ENCODE data around the gene CERS6.

DNA sequence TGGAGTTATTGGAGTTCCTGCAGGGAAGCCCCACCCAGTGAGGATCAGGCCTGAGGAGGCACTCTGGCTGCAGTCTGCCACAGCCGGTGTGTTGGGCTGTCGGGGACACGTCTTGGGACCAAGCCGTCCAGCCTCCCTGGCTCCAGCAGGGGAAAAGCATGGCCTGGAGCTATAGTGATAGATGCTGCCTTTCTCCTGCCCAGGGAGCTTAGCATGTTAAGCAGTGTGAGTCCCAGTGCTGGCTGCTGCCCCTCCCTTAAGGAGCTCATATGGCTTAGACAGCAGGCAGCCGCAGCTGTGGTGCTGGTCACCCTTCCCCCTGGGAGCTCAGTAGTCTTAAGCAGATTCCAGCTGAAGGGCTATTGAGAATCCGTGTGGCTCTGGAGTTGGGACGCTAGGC is 78.9 kb downstream of the CERS6 start:
- no peak for TF ChIP-seq EZH2 (IDR thresholded peaks at IDR 0.05; ENCODE audit: low read depth)
- TF ChIP-seq, protein P1, sequence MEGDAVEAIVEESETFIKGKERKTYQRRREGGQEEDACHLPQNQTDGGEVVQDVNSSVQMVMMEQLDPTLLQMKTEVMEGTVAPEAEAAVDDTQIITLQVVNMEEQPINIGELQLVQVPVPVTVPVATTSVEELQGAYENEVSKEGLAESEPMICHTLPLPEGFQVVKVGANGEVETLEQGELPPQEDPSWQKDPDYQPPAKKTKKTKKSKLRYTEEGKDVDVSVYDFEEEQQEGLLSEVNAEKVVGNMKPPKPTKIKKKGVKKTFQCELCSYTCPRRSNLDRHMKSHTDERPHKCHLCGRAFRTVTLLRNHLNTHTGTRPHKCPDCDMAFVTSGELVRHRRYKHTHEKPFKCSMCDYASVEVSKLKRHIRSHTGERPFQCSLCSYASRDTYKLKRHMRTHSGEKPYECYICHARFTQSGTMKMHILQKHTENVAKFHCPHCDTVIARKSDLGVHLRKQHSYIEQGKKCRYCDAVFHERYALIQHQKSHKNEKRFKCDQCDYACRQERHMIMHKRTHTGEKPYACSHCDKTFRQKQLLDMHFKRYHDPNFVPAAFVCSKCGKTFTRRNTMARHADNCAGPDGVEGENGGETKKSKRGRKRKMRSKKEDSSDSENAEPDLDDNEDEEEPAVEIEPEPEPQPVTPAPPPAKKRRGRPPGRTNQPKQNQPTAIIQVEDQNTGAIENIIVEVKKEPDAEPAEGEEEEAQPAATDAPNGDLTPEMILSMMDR (conservative IDR thresholded peaks at IDR 0.05), result no peak
